LNCaP clone FGC (cell line): ENCODE data around the gene KIF26A.

Experiments
- DNase-seq: peaks from one replicate; pipeline ENCODE4 v3.0.0-alpha.2; 2011; ENCODE audit warnings: low read depth
- H3K4me3 ChIP-seq: 2 replicates; pipeline ENCODE4 v1.5.1; 2011; ENCODE audit warnings: mild to moderate bottlenecking, low read depth, low read length, control low read depth
- CTCF ChIP-seq: IDR thresholded peaks from 2 replicates; pipeline ENCODE4 v1.5.1; 2012; ENCODE audit warnings: mild to moderate bottlenecking; ENCODE audit not compliant: control insufficient read depth, insufficient read depth; ENCODE audit errors: extremely low read depth

Gene KIF26A

GRCh38 chr14:104169699-104170479, 31.5 kb downstream of the KIF26A start:
- TF ChIP-seq CTCF: no peak

GRCh38 chr14:104171029-104171697, 32.8 kb downstream of the KIF26A start:
- no peak for DNase-seq
- no peak overlapping the region for H3K4me3 ChIP-seq
- TF ChIP-seq CTCF: no peak

More at GRCh38 chr14:104169699-104170479, 31.5 kb downstream of the KIF26A start:
- no peak overlapping the region for H3K4me3 ChIP-seq
- no peak for DNase-seq

- no peak for DNase-seq
- no peak for TF ChIP-seq CTCF
- no peak overlapping the region for H3K4me3 ChIP-seq
These were observed 33.5 kb downstream of the KIF26A start for GRCh38 chr14:104171895-104172294.

GRCh38 chr14:104172349-104172748, 34.0 kb downstream of the KIF26A start:
- no peak for TF ChIP-seq CTCF
- no peak for DNase-seq
- no peak overlapping the region for H3K4me3 ChIP-seq

- H3K4me3 ChIP-seq: no peak overlapping the region
- peak; percentile 21; the same call in 1 of the 2 replicates for TF ChIP-seq CTCF
These were observed 34.5 kb downstream of the KIF26A start for GRCh38 chr14:104172880-104173279.

GRCh38 chr14:104174051-104174450, 35.7 kb downstream of the KIF26A start:
- no peak overlapping the region for H3K4me3 ChIP-seq
- no peak for DNase-seq
- no peak for TF ChIP-seq CTCF

More at GRCh38 chr14:104172880-104173279, 34.5 kb downstream of the KIF26A start:
- DNase-seq: no peak
